NB4 (cell line): ENCODE data around the gene ABCC10.

ENCODE experiments used
- CTCF ChIP-seq: IDR thresholded peaks from one replicate; pipeline ENCODE4 v1.5.1; 2012; ENCODE audit warnings: low read depth, low read length
- MAX ChIP-seq: IDR thresholded peaks from 2 replicates; pipeline ENCODE4 v1.6.1; 2011; ENCODE audit warnings: low read depth, low read length
- POLR2A ChIP-seq: IDR thresholded peaks from 2 replicates; pipeline ENCODE4 v1.6.1; 2011; ENCODE audit warnings: mild to moderate bottlenecking; ENCODE audit not compliant: insufficient read length; ENCODE audit errors: extremely low read depth

DNA sequence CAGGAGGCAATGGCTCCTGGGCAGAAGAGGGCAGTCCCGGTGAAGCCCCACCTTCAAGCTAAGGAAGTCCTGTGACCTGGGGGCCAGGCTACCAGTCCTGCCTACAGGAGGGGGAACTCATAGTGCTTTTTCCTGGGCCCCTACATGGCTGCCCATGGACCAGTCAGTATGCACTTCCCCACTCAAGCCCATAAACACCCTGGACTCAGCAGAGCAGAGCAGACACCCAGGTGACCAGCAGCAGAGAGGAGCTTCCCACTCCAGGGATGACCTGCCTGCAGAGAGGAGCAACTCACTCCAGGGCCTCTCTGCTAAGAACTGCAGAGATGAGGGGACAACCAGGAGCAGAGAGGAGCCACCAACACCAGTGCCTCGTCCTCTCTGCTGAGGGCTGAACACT, 14.3 kb upstream of the ABCC10 start:
- no peak for TF ChIP-seq CTCF
- TF ChIP-seq POLR2A, result no peak
- TF ChIP-seq MAX, result no peak
